Daoy (cell line): ENCODE results near the gene URB2. TPM values are rescaled to one million over a fixed set of nuclear protein-coding genes. Genes with fewer than 3 reads are reported as not detected.

ENCODE experiments used
- DNase-seq: peaks from one replicate; pipeline ENCODE4 v3.0.0-alpha.2; 2015; ENCODE audit warnings: low read depth
- total RNA-seq: library from RNA; depleted of rRNA; stranded (reverse); fragments of >200 nt; shearing (Covaris generic); gene quantifications from 2 replicates; pipeline ENCODE4 v1.2.3, GENCODE V29; 2014

The URB2 gene
- total RNA-seq, 1 experiment from 2014 or later: 23.0 TPM

GRCh38 chr1:229645324-229645993 is 19.4 kb downstream of the URB2 start:
- no peak for DNase-seq

GRCh38 chr1:229648406-229648805 is 22.4 kb downstream of the URB2 start:
- no peak for DNase-seq

- no peak for DNase-seq
Measured at GRCh38 chr1:229650045-229650444, 24.0 kb downstream of the URB2 start.

- DNase-seq: no peak
Measured at GRCh38 chr1:229651546-229651945, 25.5 kb downstream of the URB2 start.

- no peak for DNase-seq
Measured at GRCh38 chr1:229653420-229653819, 27.4 kb downstream of the URB2 start.

GRCh38 chr1:229655781-229656180 is 29.7 kb downstream of the URB2 start:
- DNase-seq: no peak

- no peak for DNase-seq
Measured at GRCh38 chr1:229657993-229658755, 32.1 kb downstream of the URB2 start.

GRCh38 chr1:229661022-229661877 is 35.2 kb downstream of the URB2 start:
- peak; percentile 79 for DNase-seq

- no peak for DNase-seq
Measured at GRCh38 chr1:229661897-229662296, 35.9 kb downstream of the URB2 start.

GRCh38 chr1:229664133-229664689 is 38.2 kb downstream of the URB2 start:
- peak; percentile 90 for DNase-seq

GRCh38 chr1:229665912-229666558 is 40.0 kb downstream of the URB2 start:
- no peak for DNase-seq

GRCh38 chr1:229666585-229666984 is 40.5 kb downstream of the URB2 start:
- no peak for DNase-seq

- no peak for DNase-seq
Measured at GRCh38 chr1:229669333-229669732, 43.3 kb downstream of the URB2 start.

- no peak for DNase-seq
Measured at GRCh38 chr1:229671310-229671709, 45.3 kb downstream of the URB2 start.

- DNase-seq: no peak
Measured at GRCh38 chr1:229672246-229672645, 46.2 kb downstream of the URB2 start.

GRCh38 chr1:229674042-229674441 is 48.0 kb downstream of the URB2 start:
- no peak for DNase-seq

- DNase-seq: no peak
Measured at GRCh38 chr1:229675396-229675795, 49.3 kb downstream of the URB2 start.

GRCh38 chr1:229685149-229685548 is 59.1 kb downstream of the URB2 start:
- DNase-seq: no peak

GRCh38 chr1:229689273-229689672 is 63.2 kb downstream of the URB2 start:
- DNase-seq: no peak

- DNase-seq: no peak
Measured at GRCh38 chr1:229689904-229690303, 63.9 kb downstream of the URB2 start.

- no peak for DNase-seq
Measured at GRCh38 chr1:229690662-229691061, 64.6 kb downstream of the URB2 start.

GRCh38 chr1:229691362-229691761 is 65.3 kb downstream of the URB2 start:
- no peak for DNase-seq
